Karpas-422 (cell line): ENCODE measurements around the gene DNASE1L2. TPM values are rescaled to one million over a fixed set of nuclear protein-coding genes. Genes with fewer than 3 reads are reported as not detected.

ENCODE experiments used
- DNase-seq: peaks from one replicate; pipeline ENCODE4 v3.0.0-alpha.2; 2015
- H2AFZ ChIP-seq: fragments of 200-600 bp; sonication (generic); 2 replicates; pipeline ENCODE4 v1.6.1; 2014; ENCODE audit warnings: antibody characterized with exemption, low read length, mixed read lengths
- H3K27ac ChIP-seq: fragments of 200-600 bp; sonication (generic); 2 replicates; pipeline ENCODE4 v1.5.1; 2014; ENCODE audit warnings: mild to moderate bottlenecking, low read length, moderate library complexity
- H3K27me3 ChIP-seq: fragments of 200-600 bp; sonication (generic); 2 replicates; pipeline ENCODE4 v1.6.1; 2014; ENCODE audit warnings: low read length, mixed read lengths
- H3K36me3 ChIP-seq: fragments of 200-600 bp; sonication (generic); 2 replicates; pipeline ENCODE4 v1.6.1; 2014; ENCODE audit warnings: low read length, mixed read lengths; ENCODE audit not compliant: insufficient read depth
- H3K4me1 ChIP-seq: fragments of 200-600 bp; sonication (generic); 2 replicates; pipeline ENCODE4 v1.6.1; 2014; ENCODE audit warnings: mild to moderate bottlenecking, low read length, mixed read lengths
- H3K4me2 ChIP-seq: fragments of 200-600 bp; sonication (generic); 2 replicates; pipeline ENCODE4 v1.6.1; 2014; ENCODE audit warnings: low read length, low read depth, mild to moderate bottlenecking; ENCODE audit not compliant: poor library complexity, severe bottlenecking
- H3K4me3 ChIP-seq: fragments of 200-600 bp; sonication (generic); 2 replicates; pipeline ENCODE4 v1.5.1; 2014; ENCODE audit warnings: mild to moderate bottlenecking, antibody characterized with exemption, low read length, mixed read lengths
- H3K79me2 ChIP-seq: fragments of 200-600 bp; sonication (generic); 2 replicates; pipeline ENCODE4 v1.6.1; 2014; ENCODE audit warnings: mild to moderate bottlenecking, low read length, mixed read lengths
- H3K9ac ChIP-seq: fragments of 200-600 bp; sonication (generic); 2 replicates; pipeline ENCODE4 v1.6.0; 2014; ENCODE audit warnings: low read length
- H3K9me2 ChIP-seq: fragments of 200-600 bp; sonication (generic), shearing (Covaris generic); replicated peaks from 2 replicates; pipeline ENCODE4 v1.6.0; 2014; ENCODE audit warnings: mild to moderate bottlenecking, low read length, moderate library complexity; ENCODE audit not compliant: insufficient read depth
- H3K9me3 ChIP-seq: fragments of 300-700, 200-600 bp; sonication (generic); 2 replicates; pipeline ENCODE4 v1.6.1; 2014; ENCODE audit warnings: low read length, mixed read lengths
- H4K20me1 ChIP-seq: fragments of 200-600 bp; sonication (generic); 2 replicates; pipeline ENCODE4 v1.6.1; 2014; ENCODE audit warnings: mild to moderate bottlenecking, antibody characterized with exemption, low read length, low read depth; ENCODE audit not compliant: insufficient read depth
- total RNA-seq: library from RNA; depleted of rRNA; stranded (reverse); fragments of >200 nt; shearing (Covaris generic); gene quantifications from 2 replicates; pipeline ENCODE4 v1.2.3, GENCODE V29; 2014; ENCODE audit warnings: low replicate concordance; rRNA removed

Gene DNASE1L2
- total RNA-seq, result 0.78 and 5.2 TPM in 2 replicates

- no peak within 1 kb of the TSS for H3K4me2 ChIP-seq
- no peaks in the 10 kb centered on the region for H3K9me3 ChIP-seq
- no peak within 1 kb of the TSS for H3K4me3 ChIP-seq
- no peak within 1 kb of the TSS for H2AFZ ChIP-seq
- DNase-seq, result peak; percentile 57
- H3K36me3 ChIP-seq, result no peaks in the 10 kb centered on the region; the same call in 1 of the 2 replicates
- H3K27me3 ChIP-seq, result no peaks in the 10 kb centered on the region
- H4K20me1 ChIP-seq, result 0 out of 2 replicates have a peak, but pooled peaks cover 3% of the 10 kb centered on the region
- no peaks in the 10 kb centered on the region for H3K9me2 ChIP-seq
- H3K9ac ChIP-seq, result no peak within 1 kb of the TSS
- no peaks in the 10 kb centered on the region for H3K4me1 ChIP-seq
- H3K27ac ChIP-seq, result no peak within 1 kb of the TSS
- no peaks in the 10 kb centered on the region for H3K79me2 ChIP-seq
Measured at GRCh38 chr16:2236337-2237101, at the start of gene DNASE1L2. Gene DNASE1L2, plus strand, starts transcription at chr16:2236444. Its CDS starts 373 bp downstream, at chr16:2236817.

- Histone ChIP-seq H3K9me2 (no peaks in the 10 kb centered on the region), H3K9me3 (no peaks in the 10 kb centered on the region), H3K79me2 (no peaks in the 10 kb centered on the region), H3K4me3 (no peak overlapping the region), H4K20me1 (no peaks in the 10 kb centered on the region), H3K27me3 (no peaks in the 10 kb centered on the region), H3K36me3 (no peaks in the 10 kb centered on the region), H3K9ac (no peak overlapping the region), H3K4me2 (no peak overlapping the region), H3K27ac (no peak overlapping the region), H3K4me1 (peaks cover 13% of the 10 kb centered on the region), H2AFZ (no peak overlapping the region)
- DNase-seq, result no peak
Measured at GRCh38 chr16:2186505-2186904, 49.7 kb upstream of the DNASE1L2 start.

- no peak for DNase-seq
- H3K9me3 ChIP-seq, result no peaks in the 10 kb centered on the region
- H3K9me2 ChIP-seq, result no peaks in the 10 kb centered on the region
- no peak overlapping the region for H3K9ac ChIP-seq
- H3K4me2 ChIP-seq, result no peak overlapping the region
- peaks cover 13% of the 10 kb centered on the region for H3K4me1 ChIP-seq
- H2AFZ ChIP-seq, result no peak overlapping the region
- H4K20me1 ChIP-seq, result no peaks in the 10 kb centered on the region
- no peaks in the 10 kb centered on the region for H3K36me3 ChIP-seq
- no peaks in the 10 kb centered on the region for H3K27me3 ChIP-seq
- H3K27ac ChIP-seq, result no peak overlapping the region
- H3K4me3 ChIP-seq, result no peak overlapping the region
- H3K79me2 ChIP-seq, result no peaks in the 10 kb centered on the region
Measured at GRCh38 chr16:2187212-2187611, 49.0 kb upstream of the DNASE1L2 start.

GRCh38 chr16:2188395-2188794 is 47.8 kb upstream of the DNASE1L2 start:
- Histone ChIP-seq H2AFZ (no peak overlapping the region), H3K9ac (no peak overlapping the region), H3K27me3 (no peaks in the 10 kb centered on the region), H3K4me2 (no peak overlapping the region), H3K79me2 (no peaks in the 10 kb centered on the region), H3K36me3 (no peaks in the 10 kb centered on the region), H3K4me1 (peaks cover 11% of the 10 kb centered on the region), H4K20me1 (no peaks in the 10 kb centered on the region), H3K9me3 (no peaks in the 10 kb centered on the region), H3K27ac (no peak overlapping the region), H3K9me2 (no peaks in the 10 kb centered on the region), H3K4me3 (no peak overlapping the region)
- no peak for DNase-seq

GRCh38 chr16:2189252-2189893 is 46.9 kb upstream of the DNASE1L2 start:
- no peak for DNase-seq
- Histone ChIP-seq H3K9me2 (no peaks in the 10 kb centered on the region), H3K9ac (no peak overlapping the region), H3K79me2 (no peaks in the 10 kb centered on the region), H4K20me1 (0 out of 2 replicates have a peak, but pooled peaks cover under 1% of the 10 kb centered on the region), H3K27me3 (no peaks in the 10 kb centered on the region), H3K4me3 (no peak overlapping the region), H3K36me3 (no peaks in the 10 kb centered on the region), H3K4me1 (peaks cover 10% of the 10 kb centered on the region), H3K27ac (no peak overlapping the region), H2AFZ (no peak overlapping the region), H3K9me3 (no peaks in the 10 kb centered on the region), H3K4me2 (no peak overlapping the region)

- Histone ChIP-seq H3K4me3 (no peak overlapping the region), H3K27ac (no peak overlapping the region), H4K20me1 (peaks cover 4% of the 10 kb centered on the region; the same call in 1 of the 2 replicates), H2AFZ (no peak overlapping the region), H3K4me2 (no peak overlapping the region), H3K9ac (no peak overlapping the region), H3K4me1 (peaks cover 11% of the 10 kb centered on the region), H3K79me2 (no peaks in the 10 kb centered on the region), H3K9me2 (no peaks in the 10 kb centered on the region), H3K36me3 (no peaks in the 10 kb centered on the region), H3K9me3 (no peaks in the 10 kb centered on the region), H3K27me3 (no peaks in the 10 kb centered on the region)
- DNase-seq, result no peak
Measured at GRCh38 chr16:2190002-2190658, 46.1 kb upstream of the DNASE1L2 start.

GRCh38 chr16:2190659-2191445 is 45.4 kb upstream of the DNASE1L2 start:
- Histone ChIP-seq H3K4me3 (no peak overlapping the region), H3K4me2 (no peak overlapping the region), H3K79me2 (no peaks in the 10 kb centered on the region), H3K9ac (no peak overlapping the region), H3K9me2 (no peaks in the 10 kb centered on the region), H3K9me3 (no peaks in the 10 kb centered on the region), H4K20me1 (peaks cover 4% of the 10 kb centered on the region; the same call in 1 of the 2 replicates), H3K4me1 (peaks cover 19% of the 10 kb centered on the region), H3K36me3 (no peaks in the 10 kb centered on the region), H3K27me3 (no peaks in the 10 kb centered on the region), H2AFZ (no peak overlapping the region), H3K27ac (no peak overlapping the region)
- peak; percentile 59 for DNase-seq
